GM12873 (cell line): Measurements from ENCODE around the gene STT3B.

ENCODE experiments used
- CTCF ChIP-seq: IDR thresholded peaks from 2 replicates; pipeline ENCODE4 v1.5.1; 2012; ENCODE audit warnings: low read depth, mild to moderate bottlenecking, moderate library complexity, low read length, control low read depth; ENCODE audit not compliant: insufficient read depth; ENCODE audit errors: missing control alignments

Gene STT3B

GRCh38 chr3:31552103-31552502 lies 19.4 kb downstream of the STT3B start:
- no peak for TF ChIP-seq CTCF

- TF ChIP-seq CTCF: no peak
Measured at GRCh38 chr3:31553258-31553657, 20.5 kb downstream of the STT3B start.

- TF ChIP-seq CTCF: no peak
Measured at GRCh38 chr3:31555204-31555603, 22.5 kb downstream of the STT3B start.

GRCh38 chr3:31559872-31560534 lies 27.3 kb downstream of the STT3B start:
- no peak for TF ChIP-seq CTCF

- TF ChIP-seq CTCF: no peak
Measured at GRCh38 chr3:31561891-31562290, 29.2 kb downstream of the STT3B start.

- TF ChIP-seq CTCF: no peak
Measured at GRCh38 chr3:31562525-31562924, 29.8 kb downstream of the STT3B start.

- TF ChIP-seq CTCF: no peak
Measured at GRCh38 chr3:31565288-31565687, 32.6 kb downstream of the STT3B start.
